GM21515 (cell line): ENCODE results near the gene TBL3.
"Not testable (repeated sequence)": the region's sequence is repeated elsewhere in the genome, so short reads cannot be mapped to it uniquely, and the experiment has no call there.

Experiments
- ATAC-seq: cut with Tn5 transposase; IDR thresholded peaks from one replicate; pipeline ENCODE4 v1.9.1; 2021; ENCODE audit not compliant: unreplicated experiment

The TBL3 gene

DNA sequence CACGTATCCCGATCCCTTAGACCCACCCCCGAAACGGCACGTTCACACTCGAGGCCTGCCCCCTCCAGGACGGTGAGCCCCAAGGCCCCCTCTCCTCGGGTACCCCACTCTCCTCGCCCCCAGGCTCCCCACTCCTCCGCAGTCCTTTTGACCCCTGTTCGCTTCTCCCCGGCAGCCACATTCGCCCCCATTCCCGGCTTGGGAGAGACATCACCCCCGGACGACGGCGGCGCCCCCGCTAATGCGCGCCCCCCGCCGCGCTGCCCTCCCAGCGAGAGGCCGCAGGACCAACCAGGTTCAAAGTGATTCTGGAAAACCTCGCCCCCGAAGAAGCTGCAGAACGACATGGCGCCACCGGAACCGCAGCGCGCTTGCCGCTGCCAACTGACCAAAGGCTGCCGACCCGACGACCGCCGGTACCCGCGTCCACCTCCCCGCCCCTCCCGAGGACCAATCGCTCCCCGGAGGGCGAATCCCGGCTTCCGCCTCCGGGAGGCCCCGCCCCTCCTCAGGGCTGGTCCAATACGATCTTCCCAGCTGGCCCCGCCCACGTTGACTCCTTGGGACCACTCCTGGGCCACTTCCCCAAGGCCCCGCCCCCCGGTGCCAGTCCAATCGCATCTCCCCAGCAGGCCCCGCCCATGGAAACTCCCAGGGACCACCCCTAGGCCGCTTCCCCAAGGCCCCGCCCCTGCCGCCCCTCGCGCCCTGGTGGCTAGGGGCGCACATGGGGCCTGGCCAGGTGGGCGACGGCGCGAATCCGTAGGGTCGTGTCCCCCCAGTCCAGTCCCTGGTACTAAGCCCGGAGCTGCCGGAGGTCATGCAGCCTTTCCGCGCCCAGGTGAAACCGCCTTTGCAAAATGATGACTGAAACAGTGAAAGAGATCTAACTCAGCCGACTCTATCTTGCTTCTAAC is 28.8 kb upstream of the TBL3 start, which contains the start of gene MSRB1:
TSS of gene MSRB1 (minus strand) at position 390 of the 917 bp plus-strand sequence. CDS start at position 347, 43 bp downstream.
- peak; percentile 84 for ATAC-seq

DNA sequence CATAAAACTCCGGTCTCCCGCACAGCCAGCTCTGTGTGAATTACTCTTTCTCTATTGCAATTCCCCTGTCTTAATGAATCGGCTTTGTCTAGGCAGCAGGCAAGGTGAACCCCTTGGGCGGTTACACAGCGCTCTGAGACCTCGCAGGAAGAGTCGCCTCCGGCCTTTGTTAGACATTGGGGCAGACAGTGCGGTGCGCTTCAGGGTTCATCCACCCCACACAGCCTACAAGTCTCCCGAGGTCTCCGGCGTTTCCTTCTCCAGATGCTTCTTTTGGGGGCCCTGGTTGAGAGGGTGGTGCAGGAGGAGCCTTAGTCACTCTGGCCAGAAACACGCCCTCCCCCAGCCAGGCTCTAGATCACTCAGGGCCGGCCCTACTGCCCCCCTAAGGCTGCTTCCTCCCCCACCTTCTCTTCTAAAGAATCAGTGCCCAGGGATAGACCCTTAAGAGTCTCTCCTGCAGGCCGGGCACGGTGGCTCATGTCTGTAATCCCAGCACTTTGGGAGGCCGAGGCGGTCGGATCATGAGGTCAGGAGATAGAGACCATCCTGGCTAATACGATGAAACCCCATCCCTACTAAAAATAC is 27.1 kb upstream of the TBL3 start:
- ATAC-seq = no peak

DNA sequence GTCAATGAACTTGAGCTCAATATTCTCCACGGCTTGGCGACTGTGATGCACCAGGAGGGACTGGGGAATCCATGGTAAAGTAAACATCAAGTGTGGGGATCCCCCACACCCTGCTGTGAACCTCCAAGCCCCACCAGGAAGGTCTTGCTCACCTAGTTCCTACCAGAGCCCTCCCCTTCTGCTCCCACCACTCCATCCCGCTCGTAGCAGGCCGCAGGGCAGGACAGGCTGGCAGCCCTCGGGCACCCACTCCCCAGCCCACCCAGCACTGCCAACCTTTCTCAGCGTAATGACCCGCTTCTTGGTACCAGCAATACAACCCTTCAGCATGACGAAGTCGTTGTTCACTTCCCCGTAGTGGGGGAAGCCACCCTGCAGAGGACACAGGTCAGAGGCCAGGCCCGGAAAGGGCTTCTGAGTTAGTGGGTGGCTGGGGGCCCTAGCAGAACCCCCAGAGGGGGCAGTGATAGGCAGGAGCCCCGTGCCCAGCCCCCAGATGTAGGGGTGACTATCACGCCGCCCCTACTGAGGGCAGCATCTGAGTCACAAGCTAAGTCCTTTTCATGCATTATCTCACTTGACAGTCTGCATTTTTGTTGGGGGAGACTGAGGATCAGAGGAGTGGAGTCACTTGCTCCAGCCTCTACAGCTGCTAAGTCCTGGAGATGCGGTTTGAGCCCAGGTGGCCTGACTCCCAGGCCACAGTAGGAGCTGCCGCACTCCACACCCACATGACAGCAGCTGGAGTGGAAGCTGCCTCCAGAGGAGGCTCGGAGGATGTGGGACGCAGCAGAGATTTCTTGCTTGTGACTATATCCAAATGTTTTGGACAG is 26.1 kb upstream of the TBL3 start:
- ATAC-seq = no peak

DNA sequence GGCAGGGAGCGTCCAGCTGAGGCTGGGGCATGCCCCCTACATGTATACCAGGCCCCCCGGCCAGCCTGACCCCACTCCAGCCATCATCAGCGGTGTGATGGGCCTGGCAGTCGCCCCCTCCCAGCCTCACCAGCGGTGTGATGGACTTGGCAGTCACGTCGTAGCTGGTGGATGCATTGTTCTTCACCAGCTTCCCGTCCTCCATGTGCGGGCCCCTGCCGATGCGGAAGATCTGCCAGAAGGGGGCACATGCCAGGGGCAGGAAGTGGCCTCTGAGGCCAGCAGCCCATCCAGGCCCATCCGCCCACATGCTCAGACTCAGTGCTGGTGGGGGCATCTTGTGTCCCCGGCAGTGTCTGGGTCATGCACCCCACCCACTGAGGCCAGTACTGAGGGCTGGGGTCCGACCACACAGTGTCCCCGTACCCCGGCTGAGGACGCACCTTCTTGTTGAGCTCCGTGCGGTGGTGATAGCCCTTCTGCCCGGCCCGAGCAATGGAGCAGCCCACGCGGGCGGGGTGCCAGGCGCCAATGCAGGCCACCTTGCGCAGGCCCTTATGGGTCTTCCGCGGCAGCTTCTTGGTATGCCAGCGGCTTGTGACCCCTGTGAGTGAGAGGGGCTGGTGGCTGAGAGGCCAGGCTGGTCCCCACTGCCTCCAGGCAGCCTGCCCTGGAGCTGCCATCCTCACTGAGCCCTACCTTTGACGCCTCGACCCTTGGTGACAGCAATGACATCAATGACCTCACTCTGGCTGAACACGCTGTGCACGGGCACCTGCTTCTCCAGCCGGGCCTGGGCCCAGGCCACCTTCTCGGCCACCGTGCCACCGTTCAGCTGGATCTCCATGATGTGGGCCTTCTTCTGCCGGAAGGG is 25.1 kb upstream of the TBL3 start:
- no peak for ATAC-seq

DNA sequence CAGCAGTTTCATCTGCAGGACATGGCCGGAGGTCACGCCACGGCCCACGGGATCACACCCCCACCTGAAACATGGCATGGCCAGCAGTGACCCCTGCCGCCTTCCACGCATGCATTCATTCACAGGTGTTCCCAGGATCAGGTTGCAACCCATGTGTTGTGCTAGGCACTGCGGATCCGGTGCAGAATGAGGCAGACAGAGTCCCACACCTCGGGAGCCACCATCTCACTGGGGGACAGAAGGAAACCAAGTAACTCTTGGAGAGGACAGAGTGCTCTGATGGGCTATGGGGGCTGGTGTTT is 24.5 kb upstream of the TBL3 start:
- no peak for ATAC-seq

DNA sequence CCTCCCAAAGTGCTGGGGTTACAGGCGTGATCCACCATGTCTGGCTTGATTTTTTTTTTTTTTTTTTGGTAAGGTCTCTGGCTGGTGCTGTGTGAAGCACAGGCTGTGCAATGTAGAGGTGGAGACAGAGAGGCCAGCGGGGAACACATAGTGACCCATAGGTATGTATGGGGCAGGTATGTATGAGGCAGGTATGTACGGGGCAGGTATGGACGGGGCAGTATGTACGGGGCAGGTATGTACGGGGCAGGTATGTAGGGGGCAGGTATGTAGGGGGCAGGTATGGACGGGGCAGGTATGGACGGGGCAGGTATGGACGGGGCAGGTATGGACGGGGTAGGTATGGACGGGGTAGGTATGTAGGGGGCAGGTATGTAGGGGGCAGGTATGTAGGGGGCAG is 22.3 kb upstream of the TBL3 start:
- ATAC-seq = no peak

DNA sequence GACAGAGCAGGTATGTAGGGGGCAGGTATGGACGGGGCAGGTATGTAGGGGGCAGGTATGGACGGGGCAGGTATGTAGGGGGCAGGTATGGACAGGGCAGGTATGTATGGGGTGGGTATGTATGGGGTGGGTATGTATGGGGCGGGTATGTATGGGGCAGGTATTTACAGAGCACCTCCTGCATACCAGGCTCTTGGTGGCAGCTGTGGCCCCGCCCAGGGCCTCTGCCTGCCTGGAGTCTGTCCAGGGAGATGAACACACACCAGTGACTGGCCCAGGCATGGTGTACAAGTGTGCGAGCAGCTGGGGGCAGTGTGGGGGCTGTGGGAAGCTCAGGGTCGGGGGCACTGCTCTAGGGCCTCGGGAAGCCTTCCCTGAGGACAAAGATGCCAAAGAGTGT is 21.8 kb upstream of the TBL3 start:
- no peak for ATAC-seq

DNA sequence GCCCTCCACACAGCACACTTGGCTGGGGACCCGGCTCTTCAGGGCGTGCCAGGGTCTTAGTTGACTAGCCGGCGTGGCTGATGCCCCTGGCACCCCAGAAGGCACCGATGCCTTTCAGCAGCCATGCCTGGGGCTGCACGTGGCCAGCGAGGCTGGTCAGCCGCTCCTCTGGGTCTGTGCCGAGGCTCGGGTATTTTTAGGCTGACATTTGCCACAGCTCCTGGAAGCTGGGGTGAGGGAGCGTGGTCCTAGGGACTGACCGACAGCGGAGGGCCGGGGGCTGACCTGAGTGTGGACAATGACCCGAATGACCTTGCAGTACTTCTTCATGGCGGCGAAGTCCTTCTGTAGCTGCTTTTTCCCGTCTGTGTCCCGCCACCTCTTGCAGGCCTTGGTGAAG is 21.3 kb upstream of the TBL3 start:
- ATAC-seq = no peak

DNA sequence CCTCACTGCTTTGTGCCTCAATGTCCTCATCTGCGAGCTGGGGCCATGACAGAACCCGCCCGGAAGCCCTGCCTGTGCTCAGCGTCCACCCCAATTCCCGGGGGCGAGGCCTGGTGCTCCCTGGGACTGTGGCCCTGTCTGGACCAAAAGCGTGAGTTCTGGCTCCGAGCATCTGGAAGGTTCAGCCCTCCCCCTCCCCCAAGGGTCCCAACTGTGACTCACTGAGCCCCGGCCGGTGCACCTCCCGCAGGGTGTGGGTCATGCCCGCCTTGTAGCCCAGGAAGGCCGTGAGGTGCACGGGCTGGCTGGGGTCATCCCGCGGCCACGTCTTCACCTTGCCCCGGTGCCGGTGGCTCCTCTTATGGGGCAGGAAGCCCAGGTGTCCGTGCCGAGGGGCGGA is 18.1 kb upstream of the TBL3 start:
- no peak for ATAC-seq

DNA sequence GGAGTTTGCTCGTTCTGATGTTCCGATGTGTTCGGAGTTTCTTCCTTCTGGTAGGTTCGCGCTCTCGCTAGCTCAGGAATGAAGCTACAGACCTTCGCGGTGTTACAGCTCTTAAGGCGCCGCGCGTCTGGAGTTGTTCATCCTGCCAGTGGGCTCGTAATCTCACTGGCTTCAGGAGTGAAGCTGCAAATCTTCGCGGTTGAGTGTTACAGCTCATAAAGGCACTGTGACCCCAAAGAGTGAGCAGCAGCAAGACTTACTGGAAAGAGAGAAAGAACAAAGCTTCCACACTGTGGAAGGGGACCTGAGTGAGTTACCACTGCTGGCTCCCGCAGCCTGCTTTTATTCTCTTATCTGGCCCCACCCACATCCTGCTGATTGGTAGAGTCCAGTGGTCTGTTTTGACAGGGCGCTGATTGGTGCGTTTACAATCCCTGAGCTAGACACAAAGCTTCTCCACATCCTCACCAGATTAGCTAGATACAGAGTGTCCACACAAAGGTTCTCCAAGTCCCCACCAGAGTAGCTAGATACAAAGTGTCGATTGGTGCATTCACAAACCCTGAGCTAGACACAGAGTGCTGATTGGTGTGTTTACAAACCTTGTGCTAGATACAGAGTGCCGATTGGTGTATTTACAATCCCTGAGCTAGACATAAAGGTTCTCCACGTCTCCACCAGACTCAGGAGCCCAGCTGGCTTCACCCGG is 14.3 kb upstream of the TBL3 start:
- not testable (repeated sequence) for ATAC-seq

DNA sequence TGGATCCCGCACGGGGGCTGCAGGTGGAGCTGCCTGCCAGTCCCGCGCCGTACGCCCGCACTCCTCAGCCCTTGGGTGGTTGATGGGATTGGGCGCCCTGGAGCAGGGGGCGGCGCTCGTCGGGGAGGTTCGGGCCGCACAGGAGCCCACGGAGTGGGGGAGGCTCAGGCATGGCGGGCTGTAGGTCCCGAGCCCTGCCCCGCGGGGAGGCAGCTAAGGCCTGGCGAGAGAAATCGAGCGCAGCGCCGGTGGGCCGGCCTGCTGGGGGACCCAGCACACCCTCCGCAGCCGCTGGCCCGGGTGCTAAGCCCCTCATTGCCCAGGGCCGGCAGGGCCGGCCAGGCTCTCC is 13.7 kb upstream of the TBL3 start:
- not testable (repeated sequence) for ATAC-seq

DNA sequence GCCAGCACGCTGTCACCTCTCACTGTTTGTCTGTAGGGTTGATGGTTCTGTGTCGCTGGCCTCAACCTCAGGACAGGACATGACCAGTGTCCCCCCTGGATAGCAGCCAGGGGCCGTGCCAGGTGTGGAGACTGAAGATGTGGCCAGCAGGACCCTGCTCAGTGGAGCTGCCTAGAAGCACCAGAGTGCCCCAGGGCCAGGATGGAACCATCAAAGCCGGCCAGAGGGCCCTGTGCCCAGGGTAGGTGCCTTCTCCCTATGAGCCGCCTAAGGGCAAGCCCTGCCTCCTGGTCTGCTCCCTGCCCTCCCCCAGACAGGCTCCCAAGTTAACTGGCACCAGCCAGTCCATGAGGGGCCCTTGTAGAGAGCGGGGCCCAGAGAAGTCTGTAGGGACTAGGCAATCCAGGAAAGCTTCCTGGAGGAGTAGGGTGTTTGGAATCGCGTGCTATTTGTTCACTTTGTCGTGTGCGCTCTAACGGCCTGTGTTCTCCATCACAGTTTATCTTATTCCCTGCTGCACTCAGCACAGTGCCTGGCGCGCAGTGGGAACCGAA is 13.1 kb upstream of the TBL3 start:
- no peak for ATAC-seq

DNA sequence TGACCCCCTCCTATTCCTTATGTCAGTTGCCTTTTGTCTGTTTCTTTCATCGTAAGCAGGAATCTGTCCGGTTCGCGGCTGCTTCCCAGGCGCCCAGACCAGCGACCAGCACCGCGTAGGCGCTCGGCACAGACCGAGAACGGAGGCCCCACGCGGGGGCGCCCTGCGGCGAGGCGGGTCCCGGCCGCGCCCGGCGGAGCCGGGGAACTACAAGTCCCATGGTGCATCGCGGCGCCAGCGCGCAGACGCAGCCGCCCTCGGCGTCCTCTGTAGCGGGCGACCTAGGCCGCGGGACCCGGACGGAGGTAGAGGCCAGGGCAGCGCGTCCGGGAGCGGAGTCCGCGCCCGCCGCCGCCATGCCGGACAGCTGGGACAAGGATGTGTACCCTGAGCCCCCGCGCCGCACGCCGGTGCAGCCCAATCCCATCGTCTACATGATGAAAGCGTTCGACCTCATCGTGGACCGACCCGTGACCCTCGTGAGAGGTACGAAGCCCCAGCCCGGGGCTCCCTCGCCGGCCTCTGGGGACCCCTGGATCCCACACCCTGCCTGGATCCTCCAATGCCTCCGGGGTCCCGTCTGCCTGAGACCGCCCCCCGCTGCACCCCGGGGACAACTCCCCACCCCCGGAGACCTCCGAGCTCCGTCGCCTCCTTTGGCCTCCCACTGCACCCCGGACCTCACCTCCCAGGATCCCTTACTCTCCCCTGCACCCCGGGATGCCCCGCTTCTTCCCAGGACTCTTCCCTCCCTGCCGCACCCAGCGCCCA is 12.4 kb upstream of the TBL3 start, which contains the start of gene NDUFB10:
TSS of gene NDUFB10 (plus strand) at position 270 of the 771 bp plus-strand sequence. CDS start at position 357, 87 bp downstream.
- ATAC-seq = peak; percentile 57

DNA sequence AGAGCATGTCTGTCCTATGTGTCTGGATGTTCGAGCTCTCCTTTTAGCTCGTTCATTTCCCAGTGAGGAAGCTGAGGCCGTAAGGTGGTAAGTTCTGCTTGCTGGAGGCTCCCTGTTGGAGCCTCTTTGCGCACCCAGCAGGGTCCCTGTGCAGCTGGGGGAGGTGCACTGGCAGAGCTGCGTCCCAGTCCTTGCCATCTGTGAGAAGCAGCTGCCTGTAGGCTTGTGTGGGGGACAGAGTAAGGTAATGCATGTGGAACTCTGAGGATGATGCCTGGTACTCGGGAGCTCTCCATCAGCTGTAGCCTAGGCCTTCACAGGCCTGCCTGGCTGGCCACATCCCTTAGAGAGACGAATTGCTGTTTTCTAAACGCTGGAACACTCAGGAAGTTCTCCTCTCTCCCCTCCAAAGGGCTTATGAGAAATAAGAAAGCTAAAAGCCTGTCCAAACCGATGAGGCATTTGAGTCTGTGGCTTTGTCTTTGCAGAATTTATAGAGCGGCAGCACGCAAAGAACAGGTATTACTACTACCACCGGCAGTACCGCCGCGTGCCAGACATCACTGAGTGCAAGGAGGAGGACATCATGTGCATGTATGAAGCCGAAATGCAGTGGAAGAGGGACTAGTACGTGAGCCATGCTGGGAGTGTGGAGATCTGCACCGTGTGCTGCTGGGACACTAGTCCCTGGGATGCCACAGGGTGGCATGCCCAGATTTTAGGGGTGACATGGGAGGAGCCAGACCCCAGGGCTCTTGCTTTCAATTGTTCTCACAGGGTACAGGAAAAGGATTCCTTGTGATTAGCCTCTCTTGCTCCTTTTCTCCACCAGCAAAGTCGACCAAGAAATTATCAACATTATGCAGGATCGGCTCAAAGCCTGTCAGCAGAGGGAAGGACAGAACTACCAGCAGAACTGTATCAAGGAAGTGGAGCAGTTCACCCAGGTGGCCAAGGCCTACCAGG is 10.9 kb upstream of the TBL3 start:
- ATAC-seq = no peak

DNA sequence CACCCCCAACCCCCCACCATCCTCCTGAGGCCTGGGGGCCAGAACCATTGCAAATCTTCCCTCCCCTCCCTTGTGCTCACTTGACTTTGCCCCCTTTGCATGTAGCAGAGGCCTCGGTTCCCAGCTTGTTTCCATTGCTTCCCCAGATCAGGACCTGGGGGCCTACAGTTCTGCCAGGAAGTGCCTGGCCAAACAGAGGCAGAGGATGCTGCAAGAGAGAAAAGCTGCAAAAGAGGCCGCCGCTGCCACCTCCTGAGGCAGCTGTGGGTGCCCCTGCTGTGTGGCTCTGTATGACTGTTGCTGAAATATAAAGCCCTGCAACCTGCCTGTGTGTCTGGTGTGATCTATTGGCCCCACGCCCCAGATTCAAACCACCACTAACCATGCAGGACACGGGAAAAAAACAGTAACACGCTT is 10.2 kb upstream of the TBL3 start:
- no peak for ATAC-seq

DNA sequence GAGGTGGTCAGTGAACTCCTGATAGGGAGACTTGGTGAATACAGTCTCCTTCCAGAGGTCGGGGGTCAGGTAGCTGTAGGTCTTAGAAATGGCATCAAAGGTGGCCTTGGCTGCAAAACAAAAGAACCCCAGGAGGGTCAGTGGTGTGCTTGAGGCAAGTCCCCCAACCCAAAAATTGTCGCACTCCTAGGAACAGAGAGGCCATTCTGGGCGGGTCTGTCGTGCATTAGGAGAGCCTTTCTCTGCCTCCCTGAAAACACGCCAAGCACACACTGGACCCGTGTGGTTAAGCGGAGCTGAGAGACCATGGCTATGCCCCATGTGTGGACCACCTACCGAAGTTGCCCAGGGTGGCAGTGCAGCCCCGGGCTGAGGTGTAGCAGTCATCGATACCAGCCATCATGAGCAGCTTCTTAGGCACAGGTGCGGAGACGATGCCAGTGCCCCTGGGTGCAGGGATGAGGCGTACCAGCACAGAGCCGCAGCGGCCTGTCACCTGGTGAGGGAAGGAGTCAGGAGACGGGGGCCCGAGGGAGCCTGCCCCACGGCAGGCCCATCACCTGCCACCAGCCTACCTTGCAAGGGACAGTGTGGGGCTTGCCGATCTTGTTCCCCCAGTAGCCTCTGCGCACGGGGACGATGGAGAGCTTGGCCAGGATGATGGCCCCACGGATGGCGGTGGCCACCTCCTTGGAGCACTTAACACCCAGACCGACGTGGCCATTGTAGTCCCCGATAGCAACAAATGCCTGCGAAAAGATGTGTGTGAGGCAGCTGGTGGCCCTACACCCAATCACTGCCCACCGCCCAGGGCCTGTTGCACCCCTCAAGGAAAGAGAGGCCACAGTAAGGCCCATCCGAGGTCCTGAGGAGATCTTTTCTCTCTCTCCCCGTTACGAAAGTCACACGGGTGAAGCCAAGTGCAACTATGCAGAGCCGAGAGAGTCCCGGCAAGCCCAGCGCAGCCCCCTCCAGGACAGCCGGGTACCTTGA is 9.4 kb upstream of the TBL3 start:
- ATAC-seq = not testable (repeated sequence)
